ENCODE measurements around the gene CCDC127. TPM values are rescaled to one million over a fixed set of nuclear protein-coding genes. Genes with fewer than 3 reads are reported as not detected.

The CCDC127 gene
- total and polyA plus RNA-seq, 2 donors, result 3.4 to 3.9 TPM

DNA sequence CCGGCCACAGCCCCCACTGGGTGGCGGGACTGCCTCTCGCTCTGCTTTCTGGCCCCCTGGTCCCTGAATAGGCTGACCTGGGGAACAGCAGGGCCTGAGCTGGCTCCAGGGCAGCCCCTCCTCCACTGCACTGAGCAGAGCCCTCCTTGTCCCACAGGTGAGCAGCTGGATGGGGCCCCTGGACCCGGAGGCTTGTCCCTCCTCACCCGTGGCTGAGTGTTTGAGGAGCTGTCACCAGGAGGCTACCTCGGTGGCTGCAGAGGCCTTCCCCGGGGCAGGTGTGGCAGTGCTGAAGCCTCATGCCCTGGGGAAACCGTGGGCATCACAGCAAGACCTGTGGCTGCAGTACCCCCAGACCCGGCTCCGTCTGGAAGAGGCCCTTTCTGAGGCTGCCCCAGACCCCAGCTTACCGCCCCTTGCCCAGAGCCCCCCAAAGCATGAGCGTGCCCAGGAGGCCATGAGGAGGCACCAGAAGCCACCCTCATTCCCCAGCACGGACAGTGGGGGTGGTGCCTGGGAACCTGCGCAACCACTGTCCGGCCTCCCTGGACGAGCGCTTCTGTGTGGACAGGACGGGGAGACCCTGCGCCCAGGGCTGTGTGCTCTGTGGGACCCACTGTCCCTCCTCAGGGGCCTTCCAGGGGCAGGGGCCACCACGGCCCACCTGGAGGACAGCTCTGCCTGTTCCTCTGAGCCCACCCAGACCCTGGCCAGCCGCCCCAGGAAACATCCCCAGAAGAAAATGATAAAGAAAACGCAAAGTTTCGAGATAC is 55.2 kb downstream of the CCDC127 start:
- H3K36me3 ChIP-seq (ENCODE audit: control insufficient read depth in 2 of 2, insufficient read depth in 2 of 2, low read length in 1 of 2), result no peaks in the 10 kb centered on the region
- no peak for DNase-seq (ENCODE audit: low read depth in 6 of 9, low spot score in 9 of 9)
- peaks cover 0 to 8% of the 10 kb centered on the region in 2 donors for H3K9me3 ChIP-seq (ENCODE audit: control insufficient read depth in 2 of 2, insufficient read depth in 1 of 2, low read length in 1 of 2)
- H3K27ac ChIP-seq (ENCODE audit: low read depth in 1 of 2, low read length in 1 of 2), result no peak overlapping the region
- no peaks in the 10 kb centered on the region for H3K27me3 ChIP-seq (ENCODE audit: control insufficient read depth in 2 of 2, insufficient read depth in 1 of 2, low read length in 1 of 2)
- WGBS, result 88% methylated on average over 23 of the region's 23 CpGs
- H3K4me1 ChIP-seq (ENCODE audit: control insufficient read depth in 2 of 2, insufficient read depth in 2 of 2, low read length in 2 of 2), result no peaks in the 10 kb centered on the region
- H3K4me3 ChIP-seq (ENCODE audit: low read length in 2 of 2), result no peak overlapping the region

DNA sequence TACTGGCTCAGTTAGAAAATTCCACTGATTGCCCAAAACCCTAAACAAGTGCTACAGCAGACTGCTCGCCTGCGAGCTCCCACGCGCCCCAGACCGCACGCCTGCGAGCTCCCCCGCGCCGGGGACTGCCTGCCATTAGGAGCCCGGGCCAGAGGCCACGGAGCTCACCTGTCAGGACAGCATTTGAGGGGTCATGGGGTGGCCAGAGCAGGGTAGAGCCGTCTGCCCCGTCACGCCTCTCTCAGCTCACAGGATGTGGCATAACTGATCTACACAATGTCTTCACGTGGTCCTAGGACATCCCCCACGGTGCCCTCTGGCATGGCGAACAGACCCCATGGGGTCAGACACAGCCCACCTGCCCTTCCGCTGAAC is 55.8 kb downstream of the CCDC127 start:
- Histone ChIP-seq H3K36me3 (ENCODE audit: control insufficient read depth in 2 of 2, insufficient read depth in 2 of 2, low read length in 1 of 2) (no peaks in the 10 kb centered on the region), H3K27me3 (ENCODE audit: control insufficient read depth in 2 of 2, insufficient read depth in 1 of 2, low read length in 1 of 2) (no peaks in the 10 kb centered on the region), H3K4me3 (ENCODE audit: low read length in 2 of 2) (no peak overlapping the region), H3K27ac (ENCODE audit: low read depth in 1 of 2, low read length in 1 of 2) (no peak overlapping the region), H3K9me3 (ENCODE audit: control insufficient read depth in 2 of 2, insufficient read depth in 1 of 2, low read length in 1 of 2) (peaks cover 0 to 8% of the 10 kb centered on the region in 2 donors), H3K4me1 (ENCODE audit: control insufficient read depth in 2 of 2, insufficient read depth in 2 of 2, low read length in 2 of 2) (no peaks in the 10 kb centered on the region)
- WGBS, result 89% methylated on average over 19 of the region's 19 CpGs
- DNase-seq (ENCODE audit: low read depth in 6 of 9, low spot score in 9 of 9), result no peak

DNA sequence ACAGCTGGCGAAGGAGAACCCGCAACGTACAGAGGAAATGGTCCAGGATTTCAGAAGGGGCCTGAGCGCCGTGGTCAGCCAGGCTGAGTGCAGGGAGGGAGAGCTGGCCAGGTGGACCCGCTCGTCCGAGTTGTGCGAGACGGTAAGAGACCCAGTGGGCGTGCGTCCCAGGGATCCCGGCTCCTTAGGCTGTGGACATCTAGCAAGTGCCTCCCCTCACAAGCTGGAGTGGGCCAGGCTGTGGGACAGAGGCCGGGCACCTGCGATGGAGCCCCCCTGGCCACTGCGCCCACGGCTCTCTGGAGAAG is 56.2 kb downstream of the CCDC127 start:
- Histone ChIP-seq H3K27me3 (ENCODE audit: control insufficient read depth in 2 of 2, insufficient read depth in 1 of 2, low read length in 1 of 2) (no peaks in the 10 kb centered on the region), H3K36me3 (ENCODE audit: control insufficient read depth in 2 of 2, insufficient read depth in 2 of 2, low read length in 1 of 2) (no peaks in the 10 kb centered on the region), H3K9me3 (ENCODE audit: control insufficient read depth in 2 of 2, insufficient read depth in 1 of 2, low read length in 1 of 2) (peaks cover 0 to 8% of the 10 kb centered on the region in 2 donors), H3K4me3 (ENCODE audit: low read length in 2 of 2) (no peak overlapping the region), H3K4me1 (ENCODE audit: control insufficient read depth in 2 of 2, insufficient read depth in 2 of 2, low read length in 2 of 2) (no peaks in the 10 kb centered on the region), H3K27ac (ENCODE audit: low read depth in 1 of 2, low read length in 1 of 2) (no peak overlapping the region)
- DNase-seq (ENCODE audit: low read depth in 6 of 9, low spot score in 9 of 9), result no peak
- 98% methylated on average over 17 of the region's 17 CpGs for WGBS

DNA sequence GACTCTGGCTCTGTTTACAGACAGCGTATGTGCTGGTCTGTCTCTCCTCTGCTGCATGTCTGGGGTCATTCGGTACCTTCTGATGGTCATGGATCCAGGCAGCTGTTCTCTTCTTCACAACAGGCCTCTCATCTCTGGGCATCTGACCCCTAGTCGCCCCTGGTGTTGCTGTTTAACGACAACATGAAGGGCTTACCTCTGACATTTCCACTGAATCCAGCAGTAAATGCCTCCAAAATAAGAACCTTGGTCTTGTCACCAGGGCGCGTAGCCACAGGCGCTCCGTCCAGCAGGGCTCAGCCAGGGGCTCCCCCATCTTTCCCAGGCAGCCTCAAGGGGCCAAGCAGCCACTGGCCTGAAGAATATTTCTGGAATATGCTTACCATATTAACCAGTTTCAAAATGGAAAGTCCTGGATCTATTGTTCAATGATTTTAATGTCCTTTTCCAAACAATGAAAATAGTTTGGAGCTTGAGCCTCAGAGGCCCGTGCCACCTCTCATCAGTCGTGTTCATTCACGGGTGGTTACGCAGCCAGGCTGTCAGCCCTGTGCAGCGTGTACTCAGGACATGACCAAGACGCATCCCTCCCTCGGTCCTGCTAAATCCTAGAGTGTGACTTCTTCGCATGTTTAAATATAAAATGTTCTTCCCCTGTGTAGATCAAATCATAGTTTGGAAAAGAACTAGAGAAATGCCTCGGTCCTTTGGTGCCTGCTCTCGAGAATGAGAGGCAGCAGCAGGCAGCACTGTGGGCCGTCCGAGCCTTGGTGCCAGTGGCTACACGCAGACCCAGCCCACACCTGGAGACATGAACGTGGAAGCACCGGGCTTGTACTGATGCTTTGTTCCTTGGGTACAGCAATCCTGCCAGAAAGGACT is 56.8 kb downstream of the CCDC127 start:
- H3K4me3 ChIP-seq (ENCODE audit: low read length in 2 of 2), result no peak overlapping the region
- WGBS, result 96% methylated on average over 23 of the region's 23 CpGs
- no peaks in the 10 kb centered on the region for H3K27me3 ChIP-seq (ENCODE audit: control insufficient read depth in 2 of 2, insufficient read depth in 1 of 2, low read length in 1 of 2)
- no peak for DNase-seq (ENCODE audit: low read depth in 6 of 9, low spot score in 9 of 9)
- no peaks in the 10 kb centered on the region for H3K36me3 ChIP-seq (ENCODE audit: control insufficient read depth in 2 of 2, insufficient read depth in 2 of 2, low read length in 1 of 2)
- H3K27ac ChIP-seq (ENCODE audit: low read depth in 1 of 2, low read length in 1 of 2), result no peak overlapping the region
- H3K4me1 ChIP-seq (ENCODE audit: control insufficient read depth in 2 of 2, insufficient read depth in 2 of 2, low read length in 2 of 2), result no peaks in the 10 kb centered on the region
- H3K9me3 ChIP-seq (ENCODE audit: control insufficient read depth in 2 of 2, insufficient read depth in 1 of 2, low read length in 1 of 2), result peaks cover 0 to 8% of the 10 kb centered on the region in 2 donors

- Histone ChIP-seq H3K4me1 (ENCODE audit: control insufficient read depth in 2 of 2, insufficient read depth in 2 of 2, low read length in 2 of 2) (no peaks in the 10 kb centered on the region), H3K27me3 (ENCODE audit: control insufficient read depth in 2 of 2, insufficient read depth in 1 of 2, low read length in 1 of 2) (no peaks in the 10 kb centered on the region), H3K4me3 (ENCODE audit: low read length in 2 of 2) (no peak overlapping the region), H3K9me3 (ENCODE audit: control insufficient read depth in 2 of 2, insufficient read depth in 1 of 2, low read length in 1 of 2) (peaks cover 0 to 8% of the 10 kb centered on the region in 2 donors), H3K36me3 (ENCODE audit: control insufficient read depth in 2 of 2, insufficient read depth in 2 of 2, low read length in 1 of 2) (no peaks in the 10 kb centered on the region), H3K27ac (ENCODE audit: low read depth in 1 of 2, low read length in 1 of 2) (no peak overlapping the region)
- DNase-seq (ENCODE audit: low read depth in 6 of 9, low spot score in 9 of 9), result no peak
- WGBS, result 91% methylated on average over 14 of the region's 14 CpGs
These were observed 57.8 kb downstream of the CCDC127 start for GRCh38 chr5:160173-160510.

- H3K27me3 ChIP-seq (ENCODE audit: control insufficient read depth in 2 of 2, insufficient read depth in 1 of 2, low read length in 1 of 2), result no peaks in the 10 kb centered on the region
- WGBS, result 42% methylated on average over 19 of the region's 19 CpGs
- no peak for DNase-seq (ENCODE audit: low read depth in 6 of 9, low spot score in 9 of 9)
- peaks cover 0 to 6% of the 10 kb centered on the region in 2 donors for H3K9me3 ChIP-seq (ENCODE audit: control insufficient read depth in 2 of 2, insufficient read depth in 1 of 2, low read length in 1 of 2)
- no peak overlapping the region for H3K4me3 ChIP-seq (ENCODE audit: low read length in 2 of 2)
- H3K4me1 ChIP-seq (ENCODE audit: control insufficient read depth in 2 of 2, insufficient read depth in 2 of 2, low read length in 2 of 2), result no peaks in the 10 kb centered on the region
- H3K27ac ChIP-seq (ENCODE audit: low read depth in 1 of 2, low read length in 1 of 2), result no peak overlapping the region
- H3K36me3 ChIP-seq (ENCODE audit: control insufficient read depth in 2 of 2, insufficient read depth in 2 of 2, low read length in 1 of 2), result no peaks in the 10 kb centered on the region
These were observed 58.3 kb downstream of the CCDC127 start for GRCh38 chr5:159448-160172.

DNA sequence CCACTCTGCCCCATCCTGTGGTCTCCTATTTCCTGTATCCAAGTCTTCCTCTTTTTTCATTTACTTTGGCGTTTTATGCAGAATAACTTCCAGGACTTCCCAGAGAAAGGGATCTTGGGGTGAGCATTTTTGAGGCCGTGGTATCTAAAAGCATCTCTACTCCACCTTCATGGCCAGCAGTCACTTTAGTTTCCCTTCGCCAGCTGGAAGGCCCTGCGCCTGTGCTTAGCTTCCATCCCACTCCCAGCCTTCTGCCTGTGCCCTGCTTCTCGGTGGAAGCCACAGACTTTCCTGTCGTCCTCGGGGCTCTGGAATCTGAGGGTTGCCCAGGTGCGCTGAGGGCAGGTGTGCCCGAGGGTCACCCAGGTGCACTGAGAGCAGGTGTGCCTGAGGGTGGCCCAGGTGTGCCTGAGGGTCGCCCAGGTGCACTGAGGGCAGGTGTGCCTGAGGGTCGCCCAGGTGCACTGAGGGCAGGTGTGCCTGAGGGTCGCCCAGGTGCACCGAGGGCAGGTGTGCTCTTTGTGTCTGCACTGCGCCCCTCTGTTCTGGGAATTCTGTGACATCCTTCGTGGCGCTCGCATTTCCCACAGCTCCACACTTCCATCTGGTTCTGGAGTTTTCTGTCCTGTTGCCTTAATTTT is 59.0 kb downstream of the CCDC127 start:
- H3K4me3 ChIP-seq (ENCODE audit: low read length in 2 of 2), result no peak overlapping the region
- no peaks in the 10 kb centered on the region for H3K4me1 ChIP-seq (ENCODE audit: control insufficient read depth in 2 of 2, insufficient read depth in 2 of 2, low read length in 2 of 2)
- WGBS, result 65% methylated on average over 17 of the region's 17 CpGs
- DNase-seq (ENCODE audit: low read depth in 6 of 9, low spot score in 9 of 9), result no peak
- no peak overlapping the region for H3K27ac ChIP-seq (ENCODE audit: low read depth in 1 of 2, low read length in 1 of 2)
- peaks cover 0 to 4% of the 10 kb centered on the region in 2 donors for H3K9me3 ChIP-seq (ENCODE audit: control insufficient read depth in 2 of 2, insufficient read depth in 1 of 2, low read length in 1 of 2)
- no peaks in the 10 kb centered on the region for H3K27me3 ChIP-seq (ENCODE audit: control insufficient read depth in 2 of 2, insufficient read depth in 1 of 2, low read length in 1 of 2)
- no peaks in the 10 kb centered on the region for H3K36me3 ChIP-seq (ENCODE audit: control insufficient read depth in 2 of 2, insufficient read depth in 2 of 2, low read length in 1 of 2)

DNA sequence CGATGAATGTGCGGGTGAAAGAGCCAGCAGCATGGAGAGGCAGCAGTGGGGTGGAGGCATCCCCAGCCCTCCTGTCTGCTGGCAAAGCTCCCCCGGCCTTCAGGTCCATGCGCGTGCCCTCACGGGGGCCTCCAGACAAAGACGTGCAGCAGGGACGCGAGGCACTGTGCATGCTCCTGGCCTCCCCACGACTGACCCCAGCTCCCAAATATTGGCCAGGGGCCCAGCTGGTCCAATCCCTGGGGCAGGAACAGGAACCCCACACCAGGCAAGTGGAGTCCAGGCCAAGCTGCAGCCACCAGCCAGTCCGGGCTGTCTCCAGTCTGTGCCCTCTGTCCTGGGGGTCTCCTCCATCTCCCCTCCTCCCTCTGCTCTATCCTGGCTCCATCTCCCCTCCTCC is 60.2 kb downstream of the CCDC127 start:
- no peaks in the 10 kb centered on the region for H3K36me3 ChIP-seq (ENCODE audit: control insufficient read depth in 2 of 2, insufficient read depth in 2 of 2, low read length in 1 of 2)
- no peaks in the 10 kb centered on the region for H3K27me3 ChIP-seq (ENCODE audit: control insufficient read depth in 2 of 2, insufficient read depth in 1 of 2, low read length in 1 of 2)
- 97% methylated on average over 11 of the region's 11 CpGs for WGBS
- no peak for DNase-seq (ENCODE audit: low read depth in 6 of 9, low spot score in 9 of 9)
- peaks cover 0 to 4% of the 10 kb centered on the region in 2 donors for H3K9me3 ChIP-seq (ENCODE audit: control insufficient read depth in 2 of 2, insufficient read depth in 1 of 2, low read length in 1 of 2)
- no peak overlapping the region for H3K27ac ChIP-seq (ENCODE audit: low read depth in 1 of 2, low read length in 1 of 2)
- H3K4me1 ChIP-seq (ENCODE audit: control insufficient read depth in 2 of 2, insufficient read depth in 2 of 2, low read length in 2 of 2), result no peaks in the 10 kb centered on the region
- H3K4me3 ChIP-seq (ENCODE audit: low read length in 2 of 2), result no peak overlapping the region

Data from thymus (tissue), 11 donors.